Measurements from ENCODE around the gene GATB. TPM values are rescaled to one million over a fixed set of nuclear protein-coding genes. Genes with fewer than 3 reads are reported as not detected.

The GATB gene
- total RNA-seq, 3 donors from 2014 or later = 15.6 to 20.2 (median 17.2) TPM

DNA sequence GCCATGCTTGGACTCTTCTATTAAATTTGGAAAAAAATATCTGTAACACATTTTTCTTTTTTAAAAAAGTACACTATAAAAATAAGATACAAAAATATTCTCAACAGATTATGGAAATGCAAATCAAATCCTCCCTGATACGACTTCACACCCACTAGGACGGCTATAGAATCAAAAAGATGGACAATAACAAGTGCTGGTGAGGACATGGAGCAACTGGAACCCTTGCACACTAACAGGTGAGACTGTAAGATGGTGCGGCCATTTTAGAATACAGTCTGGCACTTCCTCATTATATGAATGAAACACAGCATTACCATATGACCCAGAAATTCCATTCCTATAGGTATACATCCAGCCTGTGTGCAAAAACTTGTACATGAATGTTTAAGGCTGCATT is 83.6 kb downstream of the GATB start:
- intact Hi-C loops (cut with DNase I, micrococcal nuclease) = no loop called here
- TF ChIP-seq, protein P1, sequence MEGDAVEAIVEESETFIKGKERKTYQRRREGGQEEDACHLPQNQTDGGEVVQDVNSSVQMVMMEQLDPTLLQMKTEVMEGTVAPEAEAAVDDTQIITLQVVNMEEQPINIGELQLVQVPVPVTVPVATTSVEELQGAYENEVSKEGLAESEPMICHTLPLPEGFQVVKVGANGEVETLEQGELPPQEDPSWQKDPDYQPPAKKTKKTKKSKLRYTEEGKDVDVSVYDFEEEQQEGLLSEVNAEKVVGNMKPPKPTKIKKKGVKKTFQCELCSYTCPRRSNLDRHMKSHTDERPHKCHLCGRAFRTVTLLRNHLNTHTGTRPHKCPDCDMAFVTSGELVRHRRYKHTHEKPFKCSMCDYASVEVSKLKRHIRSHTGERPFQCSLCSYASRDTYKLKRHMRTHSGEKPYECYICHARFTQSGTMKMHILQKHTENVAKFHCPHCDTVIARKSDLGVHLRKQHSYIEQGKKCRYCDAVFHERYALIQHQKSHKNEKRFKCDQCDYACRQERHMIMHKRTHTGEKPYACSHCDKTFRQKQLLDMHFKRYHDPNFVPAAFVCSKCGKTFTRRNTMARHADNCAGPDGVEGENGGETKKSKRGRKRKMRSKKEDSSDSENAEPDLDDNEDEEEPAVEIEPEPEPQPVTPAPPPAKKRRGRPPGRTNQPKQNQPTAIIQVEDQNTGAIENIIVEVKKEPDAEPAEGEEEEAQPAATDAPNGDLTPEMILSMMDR (IDR thresholded peaks at IDR 0.05) = no peak
- ATAC-seq (no peak), DNase-seq (no peak)
- Histone ChIP-seq H3K9me3 (no peaks in the 10 kb centered on the region), H3K4me3 (no peak overlapping the region), H3K36me3 (ENCODE audit: low read depth) (no peaks in the 10 kb centered on the region), H3K4me1 (ENCODE audit: low read depth) (no peaks in the 10 kb centered on the region)

DNA sequence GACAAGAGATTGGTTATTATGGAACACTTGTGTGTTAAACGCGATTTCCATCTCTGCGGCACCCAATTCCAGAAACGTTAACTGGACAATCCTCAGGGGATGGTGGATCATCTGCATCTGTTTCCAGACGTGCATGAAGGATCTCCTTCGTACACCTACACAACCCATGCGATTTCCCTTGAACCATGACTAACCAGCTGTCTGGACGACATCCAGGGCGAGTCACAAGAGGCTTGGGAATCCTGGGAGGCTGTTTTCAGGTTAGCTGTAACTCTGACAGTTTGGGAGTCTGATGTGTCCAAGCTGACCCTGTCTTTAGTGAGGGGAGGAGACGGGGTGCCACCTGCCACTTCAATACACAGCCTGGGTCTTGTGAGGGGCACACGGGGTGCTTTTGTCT is 84.5 kb downstream of the GATB start:
- intact Hi-C loops (cut with DNase I, micrococcal nuclease) = no loop called here
- ATAC-seq (no peak), DNase-seq (no peak)
- TF ChIP-seq, protein P1 (IDR thresholded peaks at IDR 0.05) = no peak
- H3K4me1 ChIP-seq (ENCODE audit: low read depth) = no peaks in the 10 kb centered on the region
- no peak overlapping the region for H3K4me3 ChIP-seq
- no peaks in the 10 kb centered on the region for H3K9me3 ChIP-seq
- H3K36me3 ChIP-seq (ENCODE audit: low read depth) = no peaks in the 10 kb centered on the region

DNA sequence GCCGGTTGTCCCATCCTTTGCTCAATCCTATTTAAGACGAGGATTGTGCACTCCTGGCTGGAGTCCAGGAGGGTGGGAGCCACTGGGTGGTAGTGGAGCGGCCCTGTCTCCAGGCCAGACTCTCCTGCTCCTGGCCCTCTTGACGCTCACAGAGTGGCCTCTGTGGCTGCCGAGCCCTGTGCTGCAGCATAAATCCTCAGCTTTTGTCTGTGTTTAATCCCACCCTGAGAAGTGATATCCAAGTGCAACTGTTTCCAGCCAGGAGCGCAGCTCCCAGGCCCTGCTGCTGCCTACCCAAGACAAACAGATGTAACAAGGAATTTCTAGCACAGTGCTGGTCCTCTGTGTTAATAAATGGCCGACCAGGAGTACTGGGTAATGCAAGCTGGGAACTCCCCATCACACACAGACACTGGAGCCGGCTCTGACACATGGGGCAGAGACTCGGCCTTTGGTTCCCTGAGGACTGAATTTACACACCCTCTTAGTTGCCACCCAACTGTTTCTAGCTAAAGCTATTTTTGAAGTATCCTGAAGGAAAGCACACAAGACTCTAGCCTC is 85.3 kb downstream of the GATB start:
- H3K36me3 ChIP-seq (ENCODE audit: low read depth) = no peaks in the 10 kb centered on the region
- DNase-seq = no peak
- H3K4me1 ChIP-seq (ENCODE audit: low read depth) = no peaks in the 10 kb centered on the region
- TF ChIP-seq, protein P1 (IDR thresholded peaks at IDR 0.05) = no peak
- ATAC-seq = no peak
- no peaks in the 10 kb centered on the region for H3K9me3 ChIP-seq
- intact Hi-C loops (cut with DNase I, micrococcal nuclease) = no loop called here
- H3K4me3 ChIP-seq = no peak overlapping the region

DNA sequence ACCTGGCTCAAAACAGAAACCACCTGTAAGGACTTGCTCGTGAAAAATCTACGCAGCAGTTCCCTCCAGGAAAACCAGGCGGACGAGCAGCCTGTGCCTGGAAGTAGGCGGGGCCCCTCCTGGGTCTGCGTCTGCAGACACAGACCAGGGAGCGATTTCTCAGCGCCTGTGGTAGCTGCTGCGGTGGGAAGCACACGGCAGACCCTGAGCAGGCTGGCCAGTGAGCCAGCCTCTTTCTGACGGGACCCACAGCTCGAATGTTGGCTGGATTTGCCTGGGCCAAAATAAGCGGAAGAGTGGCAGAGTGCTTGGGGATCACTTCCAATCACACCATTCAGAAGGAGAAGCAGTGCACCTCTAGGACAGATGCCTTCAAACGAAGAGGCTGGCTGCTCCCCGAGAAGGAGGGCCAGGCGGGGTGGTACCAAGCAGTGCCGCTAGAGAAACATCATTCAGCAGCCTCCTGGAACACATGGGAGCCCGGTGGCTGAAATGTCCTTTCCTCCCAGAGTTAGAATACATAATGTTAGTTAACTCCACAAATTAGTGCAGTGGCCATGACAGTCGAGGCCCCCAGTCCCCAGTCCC is 85.9 kb downstream of the GATB start:
- Histone ChIP-seq H3K9me3 (no peaks in the 10 kb centered on the region), H3K36me3 (ENCODE audit: low read depth) (no peaks in the 10 kb centered on the region), H3K4me1 (ENCODE audit: low read depth) (no peaks in the 10 kb centered on the region), H3K4me3 (no peak overlapping the region)
- peak; percentile 88 for ATAC-seq
- peak in 2 of 3 donors; percentile 55 to 58 for DNase-seq
- intact Hi-C loops (cut with DNase I, micrococcal nuclease) = no loop called here
- TF ChIP-seq, protein P1 (IDR thresholded peaks at IDR 0.05) = no peak

DNA sequence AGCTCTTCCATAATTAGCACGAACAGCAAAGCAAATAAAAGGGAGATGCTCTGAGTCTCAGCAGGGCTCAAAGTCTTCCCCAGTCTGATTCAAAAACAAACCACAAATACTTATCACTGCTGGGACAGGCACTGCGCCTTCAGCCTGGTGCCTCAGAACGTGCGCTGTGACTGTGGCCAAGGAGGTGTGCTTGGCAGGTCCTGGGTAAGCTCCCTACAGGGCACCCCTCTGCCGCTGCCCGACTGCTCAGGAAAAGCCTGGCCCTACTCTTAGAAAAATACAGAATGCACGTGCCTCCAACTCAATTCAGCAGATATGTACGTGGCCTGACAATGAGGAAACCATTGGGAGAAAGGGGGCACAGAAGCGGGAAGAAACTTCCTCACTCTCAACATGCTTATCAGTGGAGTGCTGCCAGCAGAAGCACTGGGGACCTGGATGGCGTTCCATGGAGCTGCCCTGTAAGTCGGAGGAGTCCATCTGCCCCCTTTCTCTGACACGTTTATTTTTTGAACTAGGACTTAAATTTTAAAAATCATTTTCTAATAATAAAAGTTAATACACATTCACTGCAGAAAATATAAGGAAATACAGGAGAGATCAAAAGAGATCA is 86.8 kb downstream of the GATB start:
- H3K9me3 ChIP-seq = no peaks in the 10 kb centered on the region
- no peaks in the 10 kb centered on the region for H3K36me3 ChIP-seq (ENCODE audit: low read depth)
- intact Hi-C loops (cut with DNase I, micrococcal nuclease) = no loop called here
- TF ChIP-seq, protein P1 (IDR thresholded peaks at IDR 0.05) = no peak
- H3K4me1 ChIP-seq (ENCODE audit: low read depth) = no peaks in the 10 kb centered on the region
- DNase-seq (no peak), ATAC-seq (peak; percentile 27)
- no peak overlapping the region for H3K4me3 ChIP-seq
